DMS79 (cell line): Measurements from ENCODE around the gene ARID4B.
A peak's percentile ranks its signal among the peaks of the same experiment; 100 is the strongest.
"Not testable (repeated sequence)": the region's sequence is repeated elsewhere in the genome, so short reads cannot be mapped to it uniquely, and the experiment has no call there.

ENCODE experiments used
- DNase-seq: peaks from one replicate; lab custom pipeline; 2025; lab: John Stamatoyannopoulos, UW

Gene ARID4B

GRCh38 chr1:235327559-235328270, at the start of gene ARID4B:
ARID4B (minus strand) TSS chr1:235328179; CDS start chr1:235326919, 1,260 bp downstream.
- no peak for DNase-seq

- DNase-seq: no peak
Observed at GRCh38 chr1:235375919-235376605, 48.1 kb upstream of the ARID4B start.

GRCh38 chr1:235369802-235370201, 41.8 kb upstream of the ARID4B start:
- no peak for DNase-seq

GRCh38 chr1:235368428-235368827, 40.4 kb upstream of the ARID4B start:
- DNase-seq: no peak

GRCh38 chr1:235367000-235367908, 39.3 kb upstream of the ARID4B start, which contains the start of gene TBCE:
TBCE (plus strand) TSS chr1:235367427; CDS start chr1:235380050, 12,623 bp downstream.
- peak; percentile 96 for DNase-seq

GRCh38 chr1:235366286-235366685, 38.3 kb upstream of the ARID4B start:
- DNase-seq: no peak

- not testable (repeated sequence) for DNase-seq
Observed at GRCh38 chr1:235364189-235364588, 36.2 kb upstream of the ARID4B start.

- no peak for DNase-seq
Observed at GRCh38 chr1:235358899-235359298, 30.9 kb upstream of the ARID4B start.

- DNase-seq: peak; percentile 8
Observed at GRCh38 chr1:235357485-235358373, 29.8 kb upstream of the ARID4B start.

- DNase-seq: no peak
Observed at GRCh38 chr1:235351898-235352297, 23.9 kb upstream of the ARID4B start.

- DNase-seq: no peak
Observed at GRCh38 chr1:235351441-235351840, 23.5 kb upstream of the ARID4B start.

- DNase-seq: no peak
Observed at GRCh38 chr1:235343726-235344125, 15.7 kb upstream of the ARID4B start.

- DNase-seq: no peak
Observed at GRCh38 chr1:235342471-235342870, 14.5 kb upstream of the ARID4B start.

GRCh38 chr1:235342039-235342438, 14.1 kb upstream of the ARID4B start:
- no peak for DNase-seq

GRCh38 chr1:235341334-235341733, 13.4 kb upstream of the ARID4B start:
- DNase-seq: no peak

GRCh38 chr1:235339746-235340145, 11.8 kb upstream of the ARID4B start:
- DNase-seq: no peak

- no peak for DNase-seq
Observed at GRCh38 chr1:235336903-235337302, 8.9 kb upstream of the ARID4B start.

- no peak for DNase-seq
Observed at GRCh38 chr1:235331401-235331800, 3.4 kb upstream of the ARID4B start.

GRCh38 chr1:235330918-235331285, 2.9 kb upstream of the ARID4B start:
- DNase-seq: no peak

- no peak for DNase-seq
Observed at GRCh38 chr1:235329139-235329902, 1.3 kb upstream of the ARID4B start.
